Neural progenitor cell (in vitro differentiated cells): ENCODE results near the gene CFAP74.

ENCODE experiments used
- CTCF ChIP-seq: fragments of 200-600 bp; sonication (generic); IDR thresholded peaks from 2 replicates; pipeline ENCODE4 v1.5.1; 2017; ENCODE audit warnings: antibody characterized with exemption, mild to moderate bottlenecking
- EZH2 ChIP-seq: fragments of 200-600 bp; sonication (generic); IDR thresholded peaks from 2 replicates; pipeline ENCODE4 v1.6.1; 2017; ENCODE audit warnings: antibody characterized with exemption, mild to moderate bottlenecking, moderate library complexity

GRCh38 chr1:1916851-1917251 lies 86.7 kb downstream of the CFAP74 start:
- no peak for TF ChIP-seq CTCF
- TF ChIP-seq EZH2 = no peak
